ENCODE measurements around the gene LRIG1. TPM values are rescaled to one million over a fixed set of nuclear protein-coding genes. Genes with fewer than 3 reads are reported as not detected.

The LRIG1 gene
- polyA plus RNA-seq, 10 donors: 95.5 to 145 (median 124) TPM

GRCh38 chr3:66450390-66451022 lies 50.3 kb downstream of the LRIG1 start:
- peak; percentile 86 to 95 (median 91) for DNase-seq

GRCh38 chr3:66449411-66449974 lies 51.3 kb downstream of the LRIG1 start:
- peak in 2 of 3 donors; percentile 36 to 63 for DNase-seq

GRCh38 chr3:66444146-66444644 lies 56.6 kb downstream of the LRIG1 start:
- no peak for DNase-seq

GRCh38 chr3:66443118-66443803 lies 57.6 kb downstream of the LRIG1 start:
- no peak for DNase-seq

- peak; percentile 78 to 95 (median 83) for DNase-seq
These were observed 58.3 kb downstream of the LRIG1 start for GRCh38 chr3:66442254-66443117.

GRCh38 chr3:66441692-66442091 lies 59.1 kb downstream of the LRIG1 start:
- DNase-seq: no peak

GRCh38 chr3:66441129-66441528 lies 59.7 kb downstream of the LRIG1 start:
- DNase-seq: no peak

GRCh38 chr3:66439666-66440344 lies 61.0 kb downstream of the LRIG1 start:
- DNase-seq: no peak

GRCh38 chr3:66438046-66438445 lies 62.8 kb downstream of the LRIG1 start:
- no peak for DNase-seq

- DNase-seq: no peak
These were observed 63.4 kb downstream of the LRIG1 start for GRCh38 chr3:66437341-66437929.

- DNase-seq: no peak
These were observed 64.8 kb downstream of the LRIG1 start for GRCh38 chr3:66435989-66436388.

GRCh38 chr3:66434726-66435125 lies 66.1 kb downstream of the LRIG1 start:
- no peak for DNase-seq

GRCh38 chr3:66433522-66433782 lies 67.4 kb downstream of the LRIG1 start:
- DNase-seq: no peak

GRCh38 chr3:66432767-66433521 lies 67.9 kb downstream of the LRIG1 start:
- no peak for DNase-seq

- DNase-seq: no peak
These were observed 68.6 kb downstream of the LRIG1 start for GRCh38 chr3:66432041-66432766.

GRCh38 chr3:66431494-66431893 lies 69.3 kb downstream of the LRIG1 start:
- DNase-seq: no peak

GRCh38 chr3:66430876-66431275 lies 69.9 kb downstream of the LRIG1 start:
- no peak for DNase-seq

GRCh38 chr3:66428733-66429132 lies 72.1 kb downstream of the LRIG1 start:
- DNase-seq: peak; percentile 63 to 96 (median 80)

GRCh38 chr3:66427951-66428474 lies 72.8 kb downstream of the LRIG1 start:
- no peak for DNase-seq

GRCh38 chr3:66427352-66427751 lies 73.5 kb downstream of the LRIG1 start:
- DNase-seq: no peak
